ENCODE measurements around the gene MBTPS1. TPM values are rescaled to one million over a fixed set of nuclear protein-coding genes. Genes with fewer than 3 reads are reported as not detected.

Gene MBTPS1
- 76.7 and 88.4 TPM in 2 replicates for polyA plus RNA-seq (2011; rRNA removed)
- polyA plus RNA-seq (2012; cell fraction: cytosol; rRNA removed), result 36.8 and 43.1 TPM in 2 replicates
- polyA plus RNA-seq (2012; cell fraction: nucleus; rRNA removed), result 65.8 and 79.2 TPM in 2 replicates
- 47.5 to 52.8 TPM (median 50.3 TPM) in 3 replicates for polyA plus RNA-seq (2017; fragmentation: RNase III; extraction: RNeasy Plus Mini Kit Qiagen cat#74134 plus additional on column Dnase treatment)
- 105 and 108 TPM in 2 replicates for polyA minus RNA-seq (2011; rRNA and poly(A)+ RNA removed)

GRCh38 chr16:84116720-84117493, at the start of gene MBTPS1:
TSS of gene MBTPS1 (minus strand) at chr16:84116942. CDS start at chr16:84101783, 15,159 bp downstream.
- no peak for FAIRE-seq
- DNase-seq (ENCODE audit: low read depth in 1 of 2, low spot score in 1 of 2), result peak; percentile 94 to 98
- CTCF ChIA-PET, result interaction anchor here (0.5 to 4.4 kb wide), 19 partner anchors 10 to 854 kb away, joined by 3 to 19 read pairs (median 6); partner anchors contain the start of genes DNAAF1, HSDL1 and TAF1C
- WGBS (ENCODE audit: missing lambda C conversion rate), result under 1% methylated on average over 31 of the region's 94 CpGs
- Histone ChIP-seq H3K27ac (peak within 1 kb of the TSS; percentile 88 to 96), H3K4me1 (peaks cover 8% of the 10 kb centered on the region), H3K9me3 (no peaks in the 10 kb centered on the region), H3K4me2 (peak within 1 kb of the TSS; percentile 91), H3K4me3 (peak within 1 kb of the TSS; percentile 76)
- ATAC-seq, result peak; percentile 96 to 98
- POLR2A ChIA-PET, result interaction anchor here (0.5 to 1.5 kb wide), 16 partner anchors 10 to 302 kb away, joined by 3 to 10 read pairs (median 4); partner anchors contain the start of genes DNAAF1, HSDL1, OSGIN1 and TAF1C
- TF ChIP-seq HOXA7 (CRISPR knock-in tag; IDR thresholded peaks at IDR 0.05) (no peak), RCOR1 (IDR thresholded peaks at IDR 0.05; ENCODE audit: low read depth, low read length) (no peak), PBX3 (IDR thresholded peaks at IDR 0.05) (0 out of 2 replicates have a peak, but pooled peaks have one; percentile 28), CBX8 (IDR thresholded peaks at IDR 0.05) (no peak), BHLHE40 (IDR thresholded peaks at IDR 0.05; ENCODE audit: low read depth, low read length) (no peak), HDAC2 (IDR thresholded peaks at IDR 0.05) (no peak), CTCF (IDR thresholded peaks at IDR 0.05) (no peak; the same call in 2 of the 3 replicates), EHMT2 (IDR thresholded peaks at IDR 0.05; ENCODE audit: low read depth) (no peak), CHD4 (IDR thresholded peaks at IDR 0.05; ENCODE audit: borderline replicate concordance) (no peak), CEBPB (IDR thresholded peaks at IDR 0.05) (no peak), REST (IDR thresholded peaks at IDR 0.05) (peak; percentile 97), ATOH8 (CRISPR knock-in tag; IDR thresholded peaks at IDR 0.05; ENCODE audit: low read depth) (no peak), ESRRA (IDR thresholded peaks at IDR 0.05; ENCODE audit: borderline replicate concordance, low read length) (no peak), HES2 (IDR thresholded peaks at IDR 0.05) (no peak), FOXS1 (CRISPR knock-in tag; IDR thresholded peaks at IDR 0.05) (no peak), FOSB (CRISPR knock-in tag; IDR thresholded peaks at IDR 0.05) (no peak), NPAS2 (CRISPR knock-in tag; IDR thresholded peaks at IDR 0.05; ENCODE audit: borderline replicate concordance) (no peak), ELK1 (IDR thresholded peaks at IDR 0.05; ENCODE audit: low read depth, low read length) (no peak), HOXB5 (CRISPR knock-in tag; IDR thresholded peaks at IDR 0.05) (no peak), RFX5 (IDR thresholded peaks at IDR 0.05) (no peak), HMGXB4 (CRISPR knock-in tag; IDR thresholded peaks at IDR 0.05; ENCODE audit: borderline replicate concordance) (no peak), TFCP2L1 (CRISPR knock-in tag; IDR thresholded peaks at IDR 0.05) (no peak), HOXB13 (CRISPR knock-in tag; IDR thresholded peaks at IDR 0.05; ENCODE audit: low read depth) (no peak), KDM5A (IDR thresholded peaks at IDR 0.05) (no peak; the same call in 1 of the 2 replicates), JUN (IDR thresholded peaks at IDR 0.05) (peak; percentile 47 to 81; a peak in 3 of 5 replicates), POLR2AphosphoS2 (conservative IDR thresholded peaks at IDR 0.05; ENCODE audit: low read length) (no peak), MYC (IDR thresholded peaks at IDR 0.05; ENCODE audit: borderline replicate concordance, low read length) (peak; percentile 76)
